OCI-M1 (cell line): Measurements from ENCODE around the gene NR4A3.
"Not testable (repeated sequence)": the region's sequence is repeated elsewhere in the genome, so short reads cannot be mapped to it uniquely, and the experiment has no call there.

ENCODE experiments used
- DNase-seq: peaks from one replicate; lab custom pipeline; 2025; lab: John Stamatoyannopoulos, UW

Gene NR4A3

DNA sequence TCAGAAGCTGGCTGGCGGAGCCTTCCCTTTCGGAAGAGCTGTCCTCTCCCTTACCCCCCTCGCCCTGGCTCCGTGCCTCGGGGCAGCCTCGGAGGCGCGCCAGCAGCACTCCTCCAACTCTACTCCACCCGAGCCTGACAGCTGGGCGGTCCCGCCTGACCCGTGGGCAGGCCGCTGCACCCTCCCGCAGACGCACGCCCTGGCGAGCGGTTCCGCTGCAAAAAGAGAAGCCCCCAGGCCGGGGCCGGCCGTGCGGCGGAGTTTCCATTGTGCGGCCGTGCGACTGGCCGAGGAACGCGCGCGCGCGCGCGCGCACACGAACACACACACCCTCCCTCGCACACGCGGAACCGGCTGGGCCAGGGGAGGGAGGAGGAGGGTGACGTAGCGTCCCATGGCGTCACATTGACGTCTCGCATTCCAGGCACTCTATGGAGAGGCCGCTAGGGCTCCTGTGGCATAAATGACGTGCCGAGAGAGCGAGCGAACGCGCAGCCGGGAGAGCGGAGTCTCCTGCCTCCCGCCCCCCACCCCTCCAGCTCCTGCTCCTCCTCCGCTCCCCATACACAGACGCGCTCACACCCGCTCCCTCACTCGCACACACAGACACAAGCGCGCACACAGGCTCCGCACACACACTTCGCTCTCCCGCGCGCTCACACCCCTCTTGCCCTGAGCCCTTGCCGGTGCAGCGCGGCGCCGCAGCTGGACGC is at the start of gene NR4A3:
Gene NR4A3, plus strand, starts transcription at position 490 of the 713 bp plus-strand sequence. CDS start 6,158 bp downstream, outside the sequence.
- DNase-seq = peak; percentile 91

DNA sequence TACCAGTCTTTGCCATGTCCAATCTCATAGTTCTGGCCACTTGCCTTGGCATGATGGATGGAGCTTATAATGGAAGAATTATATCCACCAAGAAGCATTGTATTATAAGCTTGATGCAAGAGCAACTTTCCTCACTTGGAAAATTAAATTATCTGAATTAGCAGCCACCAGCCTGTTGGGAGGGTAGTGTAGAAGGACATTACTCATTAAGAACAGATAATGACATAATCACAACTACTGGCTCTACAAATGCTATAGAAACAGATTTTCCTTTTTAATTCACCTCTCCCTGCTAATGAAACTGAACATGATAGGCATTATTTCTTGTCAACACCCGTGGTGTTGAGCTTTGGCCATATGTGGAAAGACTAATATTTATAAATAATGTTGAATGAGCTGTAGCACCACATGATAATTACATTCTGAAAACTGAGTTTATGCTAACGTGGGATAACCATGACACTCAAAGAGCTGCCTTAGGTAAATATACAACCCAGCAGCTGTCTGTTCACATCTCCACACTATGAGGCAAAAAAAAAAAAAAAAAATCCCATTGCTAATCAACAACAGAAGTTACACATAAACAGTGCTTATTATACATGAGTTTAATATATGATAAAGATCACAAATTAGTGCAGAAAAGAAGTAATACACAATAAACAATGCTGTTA is 48.1 kb upstream of the NR4A3 start:
- DNase-seq = no peak

DNA sequence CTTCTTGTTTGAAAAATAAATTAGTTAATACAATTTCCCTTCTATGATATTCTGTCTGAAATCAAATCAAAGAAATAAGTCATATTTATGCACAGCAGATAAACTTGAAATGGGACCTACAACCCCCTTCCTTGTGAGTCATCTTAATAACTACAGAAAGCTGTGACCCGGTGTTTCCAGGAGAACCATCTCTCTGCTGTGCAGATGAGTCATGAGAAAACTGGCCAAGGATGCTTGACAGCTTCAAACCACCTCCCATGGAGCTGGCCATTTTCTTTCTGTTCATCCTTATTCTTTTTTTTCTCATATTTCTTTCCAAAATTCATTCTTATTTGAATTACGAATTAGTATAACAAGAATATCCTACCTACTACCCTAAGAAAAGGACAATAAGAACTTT is 43.4 kb upstream of the NR4A3 start:
- no peak for DNase-seq

DNA sequence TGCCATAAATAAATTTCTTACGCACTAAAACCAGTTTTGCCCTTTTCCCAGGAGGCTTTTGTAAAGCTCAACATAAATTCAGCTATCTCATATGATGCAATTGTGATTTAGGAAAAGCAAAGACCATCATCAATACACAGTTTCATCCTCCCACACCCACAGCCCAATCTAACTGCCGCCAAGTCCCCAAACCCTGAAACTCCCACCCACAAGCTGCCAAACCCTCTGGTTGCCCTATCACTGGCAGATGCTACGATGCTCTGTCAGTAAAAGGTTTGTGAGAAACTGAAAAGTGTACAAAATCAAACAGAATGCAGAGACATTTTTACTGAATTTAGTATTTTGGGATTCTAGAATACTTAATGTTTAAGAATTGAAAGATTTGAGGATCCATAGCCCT is 42.8 kb upstream of the NR4A3 start:
- DNase-seq = no peak

DNA sequence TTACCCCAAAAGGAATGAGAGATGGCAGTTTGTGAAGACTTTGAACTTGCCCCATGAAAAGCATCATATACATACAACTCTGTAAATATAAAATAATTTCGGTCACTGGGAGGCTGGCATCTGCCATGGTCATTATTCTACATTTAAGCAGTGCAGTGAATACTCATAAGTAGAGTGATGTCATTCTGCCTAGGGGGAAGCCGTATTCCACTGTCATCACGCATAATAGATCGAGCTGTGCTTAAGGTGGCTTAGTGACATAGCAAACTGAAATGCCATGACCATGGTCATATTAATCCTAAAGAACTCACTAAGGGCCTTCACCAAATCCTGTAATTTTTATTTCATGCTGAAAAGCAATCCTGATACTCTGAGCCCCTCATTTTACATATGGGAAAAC is 42.4 kb upstream of the NR4A3 start:
- no peak for DNase-seq

DNA sequence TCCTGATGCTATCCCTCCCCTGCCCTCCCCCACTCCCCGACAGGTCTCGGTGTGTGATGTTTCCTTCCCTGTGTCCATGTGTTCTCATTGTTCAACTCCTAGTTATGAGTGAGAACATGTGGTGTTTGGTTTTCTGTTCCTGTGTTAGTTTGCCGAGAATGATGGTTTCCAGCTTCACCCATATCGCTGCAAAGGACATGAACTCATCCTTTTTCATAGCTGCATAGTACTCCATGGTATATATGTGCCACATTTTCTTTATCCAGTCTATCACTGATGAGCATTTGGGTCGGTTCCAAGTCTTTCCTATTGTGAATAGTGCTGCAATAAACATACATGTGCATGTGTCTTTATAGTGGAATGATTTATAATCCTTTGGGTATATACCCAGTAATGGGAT is 39.3 kb upstream of the NR4A3 start:
- not testable (repeated sequence) for DNase-seq

DNA sequence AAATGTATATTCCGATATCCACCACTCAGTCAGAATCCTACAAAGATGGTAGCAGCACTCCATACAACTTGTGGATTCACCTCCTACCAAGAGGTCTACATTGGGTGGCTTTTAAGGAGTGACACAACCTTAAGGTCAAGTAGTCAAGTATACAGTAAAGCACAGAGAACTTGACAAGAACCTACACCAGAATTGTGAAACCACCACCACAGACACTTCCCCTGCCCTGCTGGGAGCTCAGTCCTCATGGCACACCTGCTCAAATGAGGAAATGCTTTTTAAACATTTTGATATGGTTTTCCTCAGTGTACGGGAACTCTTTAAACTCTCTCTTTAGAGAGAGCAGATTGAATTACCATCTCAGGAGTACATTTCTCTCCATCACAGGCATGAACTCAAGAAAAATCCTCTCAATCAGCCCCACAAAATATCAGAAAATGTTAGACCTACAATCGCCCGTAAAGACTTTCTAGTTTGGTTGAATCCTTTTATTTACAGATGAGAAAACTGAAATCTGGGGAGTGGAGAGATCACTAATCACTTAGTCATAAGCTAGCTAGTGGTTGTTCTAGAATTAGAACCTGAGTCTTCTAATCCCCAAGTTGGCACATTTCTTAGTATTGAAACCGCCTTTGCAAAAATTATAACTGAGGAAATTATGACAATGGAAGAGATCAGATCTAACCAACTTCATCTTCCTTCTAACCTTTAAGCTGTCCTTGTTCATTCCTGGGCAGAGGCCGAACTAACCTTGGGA is 38.5 kb upstream of the NR4A3 start:
- no peak for DNase-seq

DNA sequence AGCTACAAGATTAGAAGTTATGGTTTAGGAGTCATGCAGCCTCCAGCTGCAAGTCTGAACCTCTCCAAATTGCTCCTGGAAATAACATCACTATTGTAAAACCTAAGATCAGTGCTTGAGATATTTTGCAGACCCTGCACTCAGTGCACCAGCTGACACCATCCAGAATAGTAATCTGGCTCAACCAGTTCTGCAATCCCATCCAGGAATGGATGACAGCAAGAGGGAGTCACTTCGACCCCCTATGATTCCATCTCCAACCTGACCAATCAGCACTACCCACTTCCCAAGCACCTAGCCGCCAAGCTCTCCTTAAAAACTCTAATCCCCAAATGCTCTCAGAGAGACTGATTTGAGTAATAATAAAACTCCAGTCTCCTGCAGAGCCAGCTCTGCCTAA is 37.9 kb upstream of the NR4A3 start:
- DNase-seq = no peak

DNA sequence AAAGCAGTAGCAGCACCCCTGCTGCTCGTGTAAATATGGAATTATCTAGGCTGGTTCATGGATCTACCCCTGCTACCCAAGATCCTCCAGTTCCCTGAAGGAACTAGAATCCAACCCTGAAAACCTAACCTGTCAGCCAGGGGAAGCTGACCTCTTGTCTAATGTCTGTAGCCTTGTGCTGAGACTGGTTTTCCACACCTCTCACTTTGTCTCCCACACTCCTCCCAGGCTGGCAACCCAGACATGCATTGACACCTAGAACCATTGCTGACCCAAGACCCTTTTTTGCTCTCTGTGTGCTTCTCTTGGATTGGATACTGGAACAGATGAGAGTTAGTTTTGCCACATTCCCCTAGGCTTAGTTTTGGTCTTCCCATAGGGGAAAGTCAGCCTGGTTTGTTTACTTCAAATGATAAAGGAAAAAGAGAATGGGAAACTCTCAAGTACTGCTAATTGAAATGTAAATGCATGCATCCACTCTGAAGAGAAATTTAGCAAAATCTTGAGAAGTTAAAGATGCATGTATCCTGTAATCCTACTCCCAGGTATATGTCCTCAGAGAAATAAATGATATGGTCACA is 36.6 kb upstream of the NR4A3 start:
- DNase-seq = no peak

DNA sequence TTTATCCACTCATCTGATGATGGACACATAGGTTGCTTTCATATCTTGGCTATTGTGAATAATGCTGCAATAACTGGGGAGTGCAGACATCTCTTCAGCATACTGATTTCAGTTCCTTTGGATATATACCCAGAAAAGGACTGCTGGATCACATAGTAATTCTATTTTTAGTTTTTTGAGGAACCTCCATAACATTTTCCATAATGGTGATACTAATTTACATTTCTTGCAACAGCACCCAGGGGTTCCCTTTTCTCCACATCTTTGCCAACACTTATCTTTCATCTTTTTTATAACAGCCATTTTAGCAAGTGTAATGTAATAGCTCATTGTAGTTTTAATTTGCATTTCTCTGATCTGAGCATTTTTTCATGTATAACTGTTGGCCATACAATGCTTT is 34.1 kb upstream of the NR4A3 start:
- no peak for DNase-seq

DNA sequence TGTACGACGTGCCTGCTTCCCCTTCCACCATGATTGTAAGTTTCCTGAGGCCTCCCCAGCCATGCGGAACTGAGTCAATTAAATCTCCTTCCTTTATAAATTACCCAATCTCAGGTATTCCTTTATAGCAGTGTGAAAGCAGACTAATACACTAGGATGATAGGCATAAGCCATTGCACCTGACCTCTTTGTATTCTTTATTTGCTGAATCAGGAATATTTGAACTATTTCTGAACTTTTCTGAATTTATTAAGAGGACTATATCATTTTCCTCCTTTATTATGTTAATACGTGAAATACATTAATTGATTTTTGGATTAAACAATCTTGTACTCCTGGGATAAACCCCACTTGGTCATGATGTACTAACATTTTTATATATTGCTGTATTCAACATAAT is 28.2 kb upstream of the NR4A3 start:
- no peak for DNase-seq

DNA sequence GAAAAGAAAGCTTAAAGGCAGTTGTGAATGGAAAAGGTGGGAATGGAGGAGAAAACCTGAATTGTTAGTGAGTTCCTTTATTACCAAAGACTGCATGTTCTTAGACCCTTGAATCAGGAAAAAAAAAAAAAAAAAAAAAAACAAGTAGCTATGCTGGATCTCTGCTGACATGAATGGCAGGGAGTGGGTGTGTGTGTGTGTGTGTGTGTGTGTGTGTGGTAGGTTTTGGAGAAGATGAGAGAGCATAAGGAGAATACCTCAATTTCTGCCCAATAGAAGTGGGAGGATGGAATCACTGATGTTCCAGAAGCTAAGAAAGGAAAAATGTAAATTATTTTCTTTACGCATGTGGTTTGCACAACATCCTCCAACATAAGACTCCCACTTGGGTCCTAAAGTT is 25.5 kb upstream of the NR4A3 start:
- no peak for DNase-seq

DNA sequence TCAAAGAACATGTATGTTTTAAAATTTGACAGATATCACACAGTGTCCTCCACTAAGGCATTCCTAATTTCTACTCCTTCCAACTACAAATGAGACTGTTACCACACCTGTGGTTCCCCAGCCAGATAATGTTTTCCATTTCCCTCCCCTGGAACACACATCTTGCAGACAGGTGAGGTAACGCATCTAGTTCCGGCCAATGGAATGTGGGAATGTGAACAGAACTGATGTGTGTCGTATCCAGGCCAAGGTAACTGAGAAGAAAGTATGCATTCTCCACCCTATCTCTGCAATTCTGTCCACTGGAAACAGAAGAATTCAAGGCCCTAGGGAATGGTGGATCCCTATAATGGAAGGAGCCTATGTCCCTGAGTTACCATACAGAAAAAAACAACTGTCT is 19.9 kb upstream of the NR4A3 start:
- no peak for DNase-seq

DNA sequence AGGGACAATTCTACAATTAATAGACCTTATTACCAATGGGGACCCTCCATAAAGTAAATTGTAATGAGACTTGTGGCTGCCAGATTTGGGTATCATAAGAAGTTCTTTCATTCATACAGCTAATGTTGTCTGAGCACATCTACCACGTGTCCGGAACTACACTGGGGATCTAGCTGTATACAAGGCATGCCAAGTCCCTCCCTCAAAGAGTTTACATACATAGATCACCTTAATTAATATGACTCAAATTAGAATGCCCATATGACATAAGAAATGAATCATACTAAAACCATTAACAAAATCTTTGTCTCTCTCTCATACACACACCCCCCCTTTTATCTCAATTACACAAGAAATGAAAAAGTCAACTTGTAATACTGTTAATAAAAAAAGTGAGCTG is 18.0 kb upstream of the NR4A3 start:
- no peak for DNase-seq

DNA sequence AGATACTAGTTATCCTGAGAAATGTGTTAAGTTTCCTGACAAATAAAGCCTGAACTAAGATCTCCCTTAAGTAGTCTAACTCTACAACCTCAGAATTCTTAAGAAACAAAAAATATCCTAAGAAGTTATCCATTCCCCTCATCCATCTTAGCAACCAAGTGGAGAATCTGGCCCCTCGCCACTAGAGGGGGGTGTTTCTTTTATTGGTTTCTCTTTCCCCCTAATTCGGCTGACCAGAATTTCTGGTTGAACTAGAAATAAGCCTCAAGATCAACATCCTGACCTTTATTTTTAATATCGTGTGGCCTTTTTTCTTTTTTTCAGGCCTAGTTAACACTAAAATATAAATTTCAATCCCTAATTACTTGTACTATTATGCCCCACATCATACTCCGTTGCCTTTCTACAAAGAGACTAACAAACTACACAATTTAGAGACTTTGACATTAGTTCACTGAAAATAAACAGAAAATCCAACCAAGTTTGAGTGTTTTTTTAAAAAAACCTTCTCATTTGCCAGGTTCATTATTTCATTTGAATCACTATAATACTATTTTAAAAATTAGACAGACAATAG is 14.3 kb upstream of the NR4A3 start:
- DNase-seq = peak; percentile 85

DNA sequence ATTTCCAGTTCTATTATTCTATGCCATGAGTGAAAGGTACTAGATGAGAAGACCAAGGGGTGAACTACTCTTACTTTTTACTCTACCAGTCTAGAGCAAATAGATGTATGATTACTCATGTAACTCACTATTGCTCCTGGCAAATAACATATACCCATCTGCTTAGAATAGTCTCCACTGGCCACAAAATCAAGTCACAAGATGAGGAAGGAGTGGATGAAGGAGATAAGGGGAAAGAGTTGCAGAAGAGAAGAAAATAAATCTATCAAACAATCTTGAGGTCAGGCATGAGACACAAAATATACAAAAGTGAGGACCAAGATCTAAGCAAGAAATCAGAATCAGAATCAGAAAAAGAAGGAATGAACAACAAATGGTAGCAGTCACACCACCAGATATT is 13.7 kb upstream of the NR4A3 start:
- peak; percentile 36 for DNase-seq

DNA sequence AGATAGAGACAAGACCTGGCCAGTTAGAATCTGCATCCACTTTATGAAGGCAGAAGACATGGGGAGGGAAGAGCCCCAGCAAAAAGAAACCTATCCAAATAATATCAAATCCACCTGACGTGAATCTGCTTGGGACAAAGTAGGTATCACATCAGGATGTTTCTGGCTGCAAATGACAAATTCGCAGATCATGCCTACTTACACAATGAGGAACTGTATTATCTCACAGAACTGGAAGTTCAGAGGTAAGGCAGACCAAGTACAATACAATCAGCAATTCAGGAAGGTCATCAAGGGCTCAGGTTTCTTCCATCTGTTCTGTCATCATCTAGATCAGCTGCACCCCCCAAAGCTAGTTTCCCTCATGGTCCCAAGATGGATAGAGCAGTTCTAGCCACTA is 13.2 kb upstream of the NR4A3 start:
- DNase-seq = peak; percentile 34

DNA sequence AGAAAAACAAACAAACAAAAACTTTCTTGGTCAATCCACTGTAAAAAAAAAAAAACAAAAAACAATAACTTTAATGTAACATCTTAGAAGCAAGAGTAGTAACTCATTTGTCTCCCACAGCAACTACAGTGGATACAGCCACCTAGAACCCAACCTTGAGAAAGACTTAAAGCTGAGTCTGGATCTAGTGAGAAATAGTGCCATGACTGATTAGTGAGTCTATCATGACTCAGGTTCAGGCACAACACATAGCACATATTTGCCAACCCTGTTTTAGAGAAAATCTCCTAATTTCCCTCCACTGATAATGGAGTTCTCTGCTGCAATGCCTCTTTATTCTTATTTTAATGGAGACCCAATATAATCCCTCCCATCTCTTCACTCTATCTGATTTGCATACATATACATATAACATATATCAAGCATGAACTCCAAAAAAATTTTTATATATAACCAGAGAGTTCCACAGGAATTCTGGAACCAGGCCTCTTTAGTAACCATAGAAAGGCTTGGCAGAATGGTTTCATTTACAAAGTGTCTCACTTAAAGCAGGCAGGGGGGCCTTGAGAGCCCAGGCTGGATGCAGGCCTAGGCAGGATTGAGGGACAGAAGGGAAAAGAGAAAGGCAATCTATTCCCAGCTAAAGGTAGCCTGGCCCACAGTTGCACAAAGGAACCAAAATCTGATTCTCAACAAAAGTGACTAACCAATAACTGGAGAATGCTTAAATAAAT is 11.9 kb upstream of the NR4A3 start:
- no peak for DNase-seq

DNA sequence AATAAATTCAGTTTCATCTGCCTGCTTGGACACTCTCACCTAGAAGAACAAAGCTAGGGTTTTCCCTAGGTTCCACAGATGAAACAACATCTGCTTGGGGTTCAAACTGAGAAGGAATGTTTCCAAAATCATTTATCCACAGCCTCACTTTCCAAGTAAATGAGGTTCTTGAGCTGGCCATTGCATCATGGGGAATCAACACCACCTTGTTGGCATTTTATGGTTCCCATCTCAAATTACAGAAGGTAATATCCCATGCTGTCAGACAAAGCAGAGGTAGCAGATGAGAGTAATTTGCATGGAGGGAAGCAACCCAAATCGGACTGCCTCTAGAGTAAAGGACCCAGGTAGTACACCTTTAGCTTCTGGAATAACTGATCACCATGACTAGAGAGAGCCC is 10.5 kb upstream of the NR4A3 start:
- DNase-seq = no peak

DNA sequence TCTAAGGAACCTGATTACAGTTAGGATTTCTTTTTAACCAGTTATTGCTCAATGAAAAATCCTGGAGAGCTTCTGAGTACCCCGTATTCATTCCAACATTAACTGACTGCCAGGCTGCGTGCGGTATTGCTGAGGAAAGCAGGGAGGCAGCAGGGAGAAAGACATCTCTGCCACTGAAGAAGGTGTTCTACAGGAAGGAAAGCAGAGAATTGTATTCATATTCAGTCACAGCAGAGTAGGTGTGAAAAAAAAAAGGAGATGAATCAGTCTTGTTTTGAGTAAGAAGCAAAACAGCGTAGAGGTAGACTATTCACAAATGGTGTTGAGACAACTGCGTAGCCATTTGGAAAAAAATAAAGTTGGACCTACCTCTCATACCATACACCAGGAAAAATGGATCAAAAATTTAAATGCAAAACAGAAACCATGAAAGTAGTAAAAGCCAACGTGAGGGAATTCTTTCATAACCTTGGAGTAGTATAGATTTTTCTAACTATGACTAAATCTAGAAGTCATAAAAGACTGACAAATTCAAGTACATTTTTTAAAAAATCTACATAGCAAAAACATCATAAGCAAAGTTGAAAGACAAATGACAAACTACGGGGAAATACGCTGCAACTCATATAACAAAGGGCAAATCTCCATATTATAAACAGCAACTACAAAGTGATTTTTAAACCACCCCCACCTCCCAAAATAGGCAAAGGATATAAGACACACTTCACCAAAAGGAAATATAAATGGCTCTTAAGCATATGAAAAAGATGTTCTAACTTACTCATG is 9.9 kb upstream of the NR4A3 start:
- DNase-seq = no peak

DNA sequence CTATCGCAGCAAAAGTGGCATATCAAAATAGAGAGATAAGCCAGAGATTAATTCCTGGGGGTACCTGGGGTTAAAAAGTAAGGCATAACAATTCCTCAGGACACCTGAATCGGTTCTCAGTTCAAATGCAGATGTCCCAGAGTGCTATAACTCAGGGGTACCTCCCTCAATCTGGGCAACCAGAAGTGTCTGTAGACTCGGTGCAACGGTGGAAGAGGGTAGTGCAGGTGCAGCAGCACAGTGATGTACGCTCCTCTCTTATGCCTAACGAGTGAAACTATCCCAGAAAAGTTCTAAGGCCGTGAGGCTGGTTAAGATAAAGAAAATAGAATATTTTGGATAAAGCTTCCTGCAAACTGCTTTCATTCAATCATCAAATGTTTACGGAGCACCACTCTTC is 7.9 kb upstream of the NR4A3 start:
- DNase-seq = no peak
